GM15510 (cell line): ENCODE measurements around the gene SIPA1L3.

Source experiments
- POLR2A ChIP-seq: IDR thresholded peaks from 3 replicates; pipeline ENCODE4 v1.6.1; 2011; ENCODE audit warnings: borderline replicate concordance; ENCODE audit not compliant: insufficient read length; ENCODE audit errors: extremely low read depth

Gene SIPA1L3

DNA sequence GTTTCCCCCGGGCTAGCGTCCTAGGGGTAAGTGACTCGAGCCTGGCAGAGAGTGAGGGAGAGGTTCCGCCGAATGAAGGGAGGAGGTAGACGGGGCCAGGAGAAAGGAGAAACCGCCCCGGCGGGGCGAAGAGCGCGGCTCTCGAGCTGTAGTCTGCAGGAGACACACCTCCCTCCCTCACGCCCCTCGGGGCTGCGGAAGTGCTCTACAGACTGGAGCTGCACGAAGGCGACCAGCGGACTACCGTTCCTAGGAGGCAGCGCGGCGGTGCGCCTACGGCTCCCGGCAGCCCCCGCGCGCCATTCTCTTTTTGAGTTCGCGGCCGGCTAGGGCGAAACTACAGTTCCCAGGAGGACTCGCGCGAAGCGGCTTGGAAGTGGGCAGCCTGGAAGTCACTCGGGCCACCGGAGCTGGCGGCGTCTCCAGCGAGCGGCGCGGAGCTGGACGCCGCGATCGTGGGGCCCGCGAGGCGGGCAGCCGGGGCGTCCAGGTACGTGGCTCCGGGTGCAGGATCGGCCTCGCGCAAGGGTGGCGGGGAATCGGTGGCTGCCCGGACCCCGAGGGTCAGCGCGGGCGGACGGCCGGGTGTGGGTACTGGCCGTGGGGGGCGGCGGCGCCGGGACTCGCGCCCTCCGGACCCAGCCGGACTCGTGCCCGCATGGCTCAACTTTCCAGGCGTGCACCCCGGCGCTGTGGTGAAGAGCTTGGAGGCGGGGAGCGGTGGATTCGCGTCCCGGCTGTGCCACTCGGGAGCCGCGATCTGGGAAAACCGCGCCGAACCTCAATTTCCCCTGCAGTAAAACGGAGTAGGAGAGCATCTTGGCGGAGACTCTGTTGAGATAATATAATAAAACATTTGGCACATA lies at the start of gene SIPA1L3:
TSS of gene SIPA1L3 (plus strand) at position 340 of the 866 bp plus-strand sequence. CDS start 174,358 bp downstream, outside the sequence.
- peak; percentile 74 for TF ChIP-seq POLR2A

- no peak for TF ChIP-seq POLR2A
Measured at GRCh38 chr19:37864501-37864900, 42.5 kb upstream of the SIPA1L3 start.

DNA sequence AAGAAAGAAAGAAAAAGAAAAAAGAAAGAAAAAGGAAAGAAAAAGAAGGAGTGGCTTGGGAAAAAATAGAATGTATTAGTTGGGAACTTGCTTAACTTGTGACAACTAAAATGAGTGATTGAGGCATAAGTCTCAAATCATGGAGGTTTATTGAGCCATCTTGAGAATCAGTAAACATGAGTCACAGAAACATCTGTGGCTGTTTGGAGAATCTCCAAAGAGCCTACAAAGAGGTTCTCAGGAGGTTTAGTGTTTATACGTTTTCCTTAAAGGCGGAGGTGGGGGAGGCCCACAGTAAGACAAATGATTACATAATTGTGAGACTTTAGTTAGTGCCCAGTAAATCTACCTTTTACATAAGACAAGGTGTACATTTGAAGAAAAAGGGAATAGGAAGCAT lies 39.2 kb upstream of the SIPA1L3 start:
- no peak for TF ChIP-seq POLR2A

GRCh38 chr19:37869766-37870340 lies 37.2 kb upstream of the SIPA1L3 start:
- no peak for TF ChIP-seq POLR2A

GRCh38 chr19:37872383-37872782 lies 34.6 kb upstream of the SIPA1L3 start:
- TF ChIP-seq POLR2A, result no peak

GRCh38 chr19:37874784-37875183 lies 32.2 kb upstream of the SIPA1L3 start:
- no peak for TF ChIP-seq POLR2A

- TF ChIP-seq POLR2A, result no peak
Measured at GRCh38 chr19:37876032-37876431, 31.0 kb upstream of the SIPA1L3 start.

- no peak for TF ChIP-seq POLR2A
Measured at GRCh38 chr19:37877147-37877546, 29.9 kb upstream of the SIPA1L3 start.

- TF ChIP-seq POLR2A, result no peak
Measured at GRCh38 chr19:37885392-37885791, 21.6 kb upstream of the SIPA1L3 start.

DNA sequence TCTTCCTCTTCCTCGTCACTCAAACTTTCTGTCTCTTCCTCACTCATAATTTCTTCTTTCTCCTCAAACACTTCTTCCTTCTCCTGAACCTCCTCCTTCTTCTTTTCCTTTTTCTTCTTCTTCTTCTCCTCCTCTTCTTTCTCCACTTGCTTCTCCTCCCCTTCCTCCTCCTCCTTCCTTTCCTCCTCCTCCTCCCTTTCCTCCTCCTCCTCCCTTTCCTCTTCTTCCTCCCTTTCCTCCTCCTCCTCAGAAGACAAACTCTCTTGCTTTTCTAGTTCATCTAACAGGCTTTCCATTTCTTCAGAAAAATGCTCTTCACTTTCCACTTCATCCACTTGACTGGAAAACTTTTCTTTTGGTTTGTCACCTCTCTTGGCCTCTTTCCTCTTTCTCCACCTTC lies 20.4 kb upstream of the SIPA1L3 start:
- no peak for TF ChIP-seq POLR2A

DNA sequence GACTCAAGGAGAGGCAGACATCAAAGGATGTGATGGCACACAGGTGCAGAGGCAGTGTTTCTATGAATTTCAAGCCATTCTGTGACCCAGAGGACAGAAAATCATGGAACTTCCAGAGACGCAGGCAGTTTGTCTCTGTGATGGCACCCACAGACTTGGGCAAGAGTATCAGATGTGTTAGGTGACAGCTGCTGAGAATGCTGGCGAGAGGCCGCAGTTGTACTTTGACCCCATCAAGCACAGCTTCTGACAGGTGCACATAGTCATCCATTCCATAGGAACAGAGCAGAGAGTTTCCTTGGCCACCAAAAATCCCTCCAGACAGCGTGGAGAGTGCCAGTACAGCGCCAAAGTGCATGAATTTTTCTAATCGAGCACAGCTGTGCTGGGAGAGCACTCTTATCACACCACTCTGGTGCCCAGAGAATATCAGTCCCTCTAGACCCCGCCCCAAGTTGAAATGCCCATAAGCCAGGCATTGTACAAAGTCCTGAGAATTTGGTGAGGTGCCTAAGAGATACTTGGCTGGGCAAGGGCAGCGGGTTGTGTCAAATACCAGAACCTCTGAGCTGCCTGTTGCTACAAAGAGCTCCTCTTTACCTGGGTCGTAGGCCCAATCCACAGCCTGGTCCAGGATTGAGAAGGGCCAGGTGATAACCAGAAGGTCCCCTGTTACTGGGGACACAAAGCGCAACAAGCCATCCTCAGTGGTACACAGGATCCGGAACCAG lies 13.0 kb upstream of the SIPA1L3 start:
- no peak for TF ChIP-seq POLR2A

- no peak for TF ChIP-seq POLR2A
Measured at GRCh38 chr19:37896180-37896579, 10.8 kb upstream of the SIPA1L3 start.

- no peak for TF ChIP-seq POLR2A
Measured at GRCh38 chr19:37899453-37899852, 7.6 kb upstream of the SIPA1L3 start.

DNA sequence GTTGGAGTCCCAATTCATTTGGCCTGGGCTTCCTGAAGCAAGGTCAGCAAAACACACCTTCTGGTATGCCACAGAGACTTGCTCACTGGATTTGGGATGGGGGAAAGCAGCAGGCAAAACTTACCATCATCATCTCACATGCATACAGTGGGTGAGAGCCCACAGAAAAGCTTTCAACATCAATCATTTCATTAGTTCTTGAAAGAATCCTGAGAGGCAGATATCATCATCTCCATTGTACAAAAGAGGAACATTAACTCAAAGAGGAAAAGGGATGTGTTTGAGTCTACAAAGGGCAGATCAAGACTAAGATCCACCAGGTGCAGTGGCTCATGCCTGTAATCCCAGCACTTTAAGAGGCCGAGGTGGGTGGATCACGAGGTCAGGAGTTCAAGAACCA lies 7.0 kb upstream of the SIPA1L3 start:
- no peak for TF ChIP-seq POLR2A

DNA sequence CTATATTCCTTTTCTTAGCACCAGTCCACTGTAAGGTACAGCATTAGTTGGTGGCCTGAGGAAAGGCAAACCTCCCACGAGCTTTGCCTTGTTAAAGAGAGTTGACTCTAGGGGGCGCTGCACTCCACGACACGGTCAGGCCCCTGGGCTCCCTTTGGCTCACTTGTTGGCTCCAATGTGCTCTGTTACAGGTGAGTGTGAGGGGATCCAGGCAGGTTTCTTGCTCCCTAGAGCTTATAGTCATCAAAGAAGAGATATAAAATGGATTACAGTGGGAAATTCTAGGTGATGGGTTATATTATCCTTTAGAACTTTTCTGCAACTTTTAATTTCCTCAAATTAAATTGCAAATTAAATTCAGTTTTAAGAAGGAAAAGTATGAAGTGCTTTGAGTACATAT lies 4.3 kb upstream of the SIPA1L3 start:
- no peak for TF ChIP-seq POLR2A

GRCh38 chr19:37903096-37903495 lies 3.9 kb upstream of the SIPA1L3 start:
- TF ChIP-seq POLR2A, result no peak
